Globus pallidus (tissue), 1 donor: ENCODE data around the gene PPP1R27.

Source experiments
- DNase-seq: peaks from one replicate; pipeline ENCODE4 v3.0.0-alpha.2; 2015; ENCODE audit warnings: low spot score

Gene PPP1R27

DNA sequence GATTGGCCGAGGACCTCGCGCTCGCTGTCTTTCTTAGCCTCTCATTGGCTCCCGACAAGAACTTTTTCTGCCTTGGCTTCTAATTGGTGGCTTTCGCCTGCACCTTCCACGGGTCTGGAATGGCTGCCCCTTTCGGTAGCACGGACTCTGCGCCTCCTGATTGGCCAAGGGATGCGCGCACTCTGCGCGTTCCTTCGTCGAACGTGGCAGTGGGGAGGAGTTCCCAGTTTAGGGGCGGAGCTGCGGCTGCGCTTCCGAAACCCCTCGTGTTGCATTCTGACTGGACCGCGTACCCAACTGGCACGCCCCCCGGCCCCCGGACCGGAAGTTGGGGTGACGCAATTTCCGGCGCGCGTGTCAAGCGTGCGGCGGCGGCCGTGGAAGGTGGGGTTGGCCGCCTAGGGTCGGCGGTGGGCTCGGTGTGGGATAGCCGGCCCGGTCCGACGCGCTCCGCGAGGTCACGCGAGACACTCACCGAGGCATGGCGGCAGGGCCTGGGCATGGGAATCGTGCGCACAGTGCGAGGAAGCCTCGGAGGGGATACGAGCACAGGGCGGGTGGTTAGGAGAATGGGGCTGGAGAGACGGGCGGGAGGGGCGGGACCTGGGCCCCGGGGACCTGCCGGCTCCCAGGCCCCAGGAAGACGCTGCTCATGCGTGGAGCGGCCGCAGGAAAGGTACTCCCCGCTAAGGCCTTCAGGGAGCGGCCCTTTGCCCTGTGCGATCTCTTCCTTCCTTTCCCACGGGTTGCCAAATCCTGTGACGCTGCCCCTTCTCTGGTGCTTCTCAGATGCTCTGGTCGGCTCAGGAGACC lies 26.1 kb upstream of the PPP1R27 start:
- peak; percentile 100 for DNase-seq

DNA sequence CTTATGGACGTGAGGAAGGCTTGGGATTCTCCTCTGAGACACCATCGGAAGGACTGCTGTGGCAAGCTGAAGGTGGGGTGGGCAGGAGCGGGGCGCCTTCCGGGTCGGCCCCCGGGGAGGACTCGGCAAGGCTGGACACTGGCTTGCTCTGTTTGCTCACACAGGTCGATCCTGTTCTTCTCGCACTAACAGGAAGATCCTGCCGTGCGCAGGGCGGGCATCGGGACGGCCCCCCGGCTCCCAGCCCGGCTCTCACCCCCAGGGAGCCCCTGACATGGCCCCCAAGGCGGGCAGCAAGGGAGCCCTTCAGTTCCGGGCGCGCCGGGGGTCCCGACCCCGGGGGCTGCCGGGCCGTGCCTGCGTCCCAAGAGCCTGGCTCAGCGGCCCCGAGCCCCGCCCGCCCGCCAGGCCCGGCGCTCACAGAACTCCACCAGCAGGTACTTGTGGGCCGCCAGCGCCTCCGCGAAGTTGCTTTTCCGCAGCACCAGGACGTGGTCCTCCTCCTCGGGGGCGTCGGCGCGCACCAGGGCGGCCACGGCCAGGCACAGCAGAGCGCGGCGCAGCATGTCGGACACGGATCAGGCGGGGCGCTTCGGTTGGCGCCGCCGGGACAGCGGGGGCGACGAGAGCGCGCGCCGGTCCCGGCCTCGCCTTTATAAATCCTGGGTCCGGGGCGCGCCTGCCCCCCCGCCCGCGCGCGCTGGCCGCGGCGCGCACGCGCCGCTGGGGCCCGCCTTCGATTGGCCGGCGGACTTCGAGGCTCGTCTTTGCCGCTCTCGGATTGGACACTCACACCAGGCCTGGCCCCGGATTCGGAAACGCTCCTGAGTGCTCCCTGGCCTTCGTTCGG lies 25.3 kb upstream of the PPP1R27 start, which contains the start of gene P4HB:
Gene P4HB, minus strand, starts transcription at position 630 of the 850 bp plus-strand sequence. Its CDS starts 64 bp downstream, at position 566.
- no peak for DNase-seq

DNA sequence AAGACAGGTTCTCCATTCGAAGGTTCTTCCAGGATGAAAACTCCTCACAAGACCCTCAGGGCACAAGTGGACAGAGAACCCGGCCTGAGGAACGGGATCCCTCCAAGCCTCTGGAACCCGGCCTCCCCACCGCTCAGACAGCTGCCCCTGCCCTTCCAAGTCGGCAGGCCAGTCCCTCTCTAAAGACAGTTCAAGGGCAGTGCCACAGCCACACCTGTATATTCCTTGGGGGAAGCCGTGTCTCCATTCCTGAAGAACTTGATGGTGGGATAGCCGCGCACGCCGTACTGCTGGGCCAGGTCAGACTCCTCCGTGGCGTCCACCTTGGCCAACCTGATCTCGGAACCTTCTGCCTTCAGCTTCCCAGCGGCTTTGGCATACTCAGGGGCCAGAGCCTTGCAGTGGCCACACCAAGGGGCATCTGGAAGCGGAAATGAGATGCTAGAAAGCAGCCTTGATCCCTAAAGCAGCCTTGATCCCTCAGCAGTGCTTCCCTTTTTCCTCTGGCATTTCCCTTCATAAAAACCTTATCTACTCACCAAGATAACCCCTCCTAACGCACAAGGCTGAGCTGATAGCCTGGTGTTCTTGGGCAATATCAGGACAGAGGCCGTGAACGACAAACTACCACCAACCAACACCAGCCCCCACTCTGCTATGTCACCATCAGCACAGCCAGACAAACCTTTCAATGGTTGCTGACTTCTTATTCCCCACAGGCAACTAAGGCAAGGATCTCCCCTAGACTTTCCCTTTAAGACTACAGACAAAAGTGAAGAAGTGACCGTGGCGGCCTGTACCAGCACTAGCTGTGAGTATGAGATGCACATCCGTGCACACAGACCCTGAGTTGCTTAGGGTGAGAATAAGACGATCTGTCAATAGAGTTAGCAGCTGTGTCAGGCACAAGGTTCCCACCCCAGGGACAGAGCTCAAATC lies 24.4 kb upstream of the PPP1R27 start:
- DNase-seq: no peak

DNA sequence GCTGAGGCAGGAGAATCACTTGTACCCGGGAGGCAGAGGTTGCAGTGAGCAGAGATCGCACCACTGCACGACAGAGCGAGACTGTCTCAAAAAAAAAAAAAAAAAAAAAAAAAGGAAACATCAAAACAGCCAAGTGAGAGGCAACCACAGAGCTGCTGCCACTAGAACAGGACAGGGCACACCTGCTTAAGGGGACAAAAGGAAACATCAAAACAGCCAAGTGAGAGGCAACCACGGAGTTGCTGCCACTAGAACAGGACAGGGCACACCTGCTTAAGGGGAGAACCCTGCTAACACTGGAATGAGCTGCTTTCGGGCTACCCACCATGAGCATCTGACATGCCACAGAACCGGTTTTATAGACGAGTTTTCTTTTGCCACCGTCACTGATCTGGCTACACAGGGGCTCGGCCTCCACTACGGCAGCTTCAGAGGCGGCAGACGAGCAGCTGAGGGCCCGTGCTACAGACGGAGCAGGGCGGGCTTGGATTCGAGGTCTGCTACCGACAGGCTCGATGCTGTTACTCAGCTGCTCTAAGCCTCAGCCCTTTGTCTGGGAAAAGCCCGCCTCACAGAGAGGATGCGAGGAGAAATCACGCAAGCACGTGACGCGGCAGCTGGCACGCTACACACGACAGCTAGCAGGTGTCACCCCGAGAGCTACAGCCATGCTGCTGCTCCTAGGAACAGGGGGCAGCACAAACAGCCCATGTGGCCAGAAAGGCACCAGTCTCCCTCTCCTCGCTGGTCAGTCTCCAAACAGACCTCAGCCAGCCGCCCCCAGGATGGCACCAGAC lies 23.5 kb upstream of the PPP1R27 start:
- DNase-seq: no peak

DNA sequence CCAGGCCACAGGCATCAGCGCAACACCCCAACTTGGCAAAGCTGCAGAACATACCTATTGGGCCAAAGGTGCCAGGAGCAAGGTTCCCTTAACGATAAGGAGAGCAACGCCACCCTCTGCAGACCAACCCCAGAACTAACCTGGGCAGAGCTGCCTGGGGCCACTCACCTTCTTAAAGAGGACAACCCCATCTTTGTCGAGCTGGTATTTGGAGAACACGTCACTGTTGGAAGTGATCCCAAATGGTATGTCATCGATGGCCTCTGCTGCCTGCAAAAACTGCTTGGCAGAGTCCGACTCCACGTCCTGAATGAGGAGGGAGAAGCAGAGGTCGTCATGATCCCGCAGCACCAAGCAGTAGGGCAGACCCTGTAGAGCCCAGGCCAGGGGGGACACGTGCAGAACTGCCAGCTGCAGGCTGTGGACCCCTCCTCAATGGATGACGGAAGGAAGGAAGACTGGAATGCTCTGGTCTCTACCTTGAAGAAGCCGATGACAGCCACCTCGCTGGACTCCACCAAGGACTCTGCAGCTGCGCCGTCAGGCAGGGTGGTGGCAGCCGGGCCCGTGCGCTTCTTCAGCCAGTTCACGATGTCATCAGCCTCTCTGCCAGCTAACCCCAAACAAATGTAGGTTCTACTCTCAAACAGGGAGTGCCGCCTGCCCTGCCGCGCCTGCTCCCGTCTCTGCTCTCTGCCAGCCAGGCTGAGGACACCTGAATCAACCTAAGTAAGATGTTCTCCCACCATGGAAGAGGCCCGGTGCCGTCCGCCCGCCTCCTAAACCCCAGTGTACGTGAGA lies 20.3 kb upstream of the PPP1R27 start:
- no peak for DNase-seq

DNA sequence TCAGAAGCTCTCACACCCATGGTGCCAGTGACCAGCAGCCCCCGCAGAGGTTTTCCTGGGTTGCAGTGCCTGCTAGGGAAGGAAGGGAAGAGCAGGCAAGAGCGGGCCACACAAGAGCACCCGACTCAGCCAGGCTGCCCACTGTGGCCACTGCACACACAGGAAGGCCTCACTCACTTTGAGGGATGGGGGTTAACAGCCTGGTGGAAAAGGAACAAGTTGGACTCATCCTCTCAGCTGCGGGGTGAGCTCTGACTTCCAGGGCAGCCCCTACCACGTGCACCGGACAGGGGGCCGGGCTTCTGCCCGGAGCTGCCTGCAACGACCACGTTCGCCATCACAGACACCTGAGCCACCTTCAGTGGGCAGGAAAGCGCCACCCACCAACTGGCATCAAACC lies 17.4 kb upstream of the PPP1R27 start:
- DNase-seq: no peak

DNA sequence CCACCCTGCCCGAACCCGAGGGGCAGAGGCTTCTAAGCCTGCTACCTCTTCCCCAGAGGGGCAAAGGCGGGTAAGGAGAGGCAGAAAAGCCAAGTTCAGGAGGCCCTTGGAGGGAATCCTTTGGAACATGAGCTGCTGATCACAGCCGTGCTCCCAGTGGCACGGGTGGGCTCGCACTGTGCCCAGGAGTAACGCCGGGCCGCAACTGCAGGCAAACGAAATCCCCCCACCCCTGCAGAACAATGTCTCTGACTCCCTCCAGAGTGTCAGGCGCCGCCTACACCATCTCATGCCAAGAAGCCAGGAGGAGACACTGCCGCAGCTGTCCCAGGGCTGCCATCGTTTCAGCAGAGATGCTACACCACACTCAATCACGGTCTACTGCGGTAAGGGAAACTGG lies 16.6 kb upstream of the PPP1R27 start:
- no peak for DNase-seq

DNA sequence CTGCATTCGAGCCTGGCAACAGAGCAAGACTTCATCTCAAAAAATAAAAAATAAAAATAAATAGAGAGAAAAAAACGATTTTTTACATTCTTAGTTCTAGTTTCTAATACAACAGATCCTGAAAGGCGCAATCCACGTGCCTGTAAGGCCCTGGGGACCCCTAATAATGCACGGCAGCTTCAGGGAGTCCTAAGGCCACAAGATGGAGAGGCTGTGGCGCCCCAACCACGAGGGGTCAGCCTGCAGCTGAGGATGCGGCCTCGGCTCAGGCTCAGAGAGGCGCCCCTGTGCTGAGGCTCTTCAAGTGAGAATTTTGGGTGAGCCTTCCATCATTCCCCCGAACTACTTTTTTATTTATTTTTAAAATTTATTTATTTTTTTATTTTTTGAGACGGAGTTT lies 14.6 kb upstream of the PPP1R27 start:
- no peak for DNase-seq

DNA sequence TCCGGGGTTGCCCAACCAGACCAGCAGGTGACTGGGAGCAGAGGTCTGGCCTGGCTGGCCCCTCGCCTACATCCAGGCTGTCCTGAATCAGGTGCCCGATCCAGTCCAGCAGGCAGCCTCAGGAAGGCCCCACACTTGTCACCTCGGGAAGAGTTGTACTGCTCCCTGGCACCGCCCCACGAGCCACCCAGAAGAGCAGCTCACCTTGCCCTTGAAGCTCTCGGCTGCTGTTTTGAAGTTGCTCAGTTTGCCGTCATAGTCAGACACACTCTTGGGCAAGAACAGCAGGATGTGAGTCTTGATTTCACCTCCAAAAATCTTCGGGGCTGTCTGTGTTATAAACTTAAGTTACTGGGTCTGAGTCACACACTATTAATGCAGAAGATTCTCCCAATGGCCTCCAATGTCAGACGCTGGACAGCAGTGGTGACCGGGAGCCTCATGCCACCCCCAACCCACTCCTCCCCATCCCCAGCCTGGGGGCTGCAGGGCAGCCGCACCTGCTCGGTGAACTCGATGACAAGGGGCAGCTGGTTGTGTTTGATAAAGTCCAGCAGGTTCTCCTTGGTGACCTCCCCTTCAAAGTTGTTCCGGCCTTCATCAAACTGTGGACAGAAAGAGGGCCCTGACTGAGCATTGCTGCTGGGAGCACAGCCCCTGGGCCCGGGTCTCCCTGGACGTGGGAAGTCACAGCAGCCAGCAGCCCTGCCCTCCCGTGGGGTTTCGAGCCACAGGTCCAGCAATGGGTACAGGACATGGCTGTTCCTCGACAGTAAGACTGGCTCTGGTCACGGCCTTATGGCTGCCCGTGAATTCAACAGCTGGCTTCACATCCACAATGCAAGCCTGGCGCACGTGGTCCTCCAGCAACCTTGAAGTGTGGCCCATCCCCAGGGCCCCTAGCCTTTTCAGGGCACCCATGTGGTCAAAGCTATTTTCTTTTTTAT lies 12.2 kb upstream of the PPP1R27 start:
- no peak for DNase-seq

DNA sequence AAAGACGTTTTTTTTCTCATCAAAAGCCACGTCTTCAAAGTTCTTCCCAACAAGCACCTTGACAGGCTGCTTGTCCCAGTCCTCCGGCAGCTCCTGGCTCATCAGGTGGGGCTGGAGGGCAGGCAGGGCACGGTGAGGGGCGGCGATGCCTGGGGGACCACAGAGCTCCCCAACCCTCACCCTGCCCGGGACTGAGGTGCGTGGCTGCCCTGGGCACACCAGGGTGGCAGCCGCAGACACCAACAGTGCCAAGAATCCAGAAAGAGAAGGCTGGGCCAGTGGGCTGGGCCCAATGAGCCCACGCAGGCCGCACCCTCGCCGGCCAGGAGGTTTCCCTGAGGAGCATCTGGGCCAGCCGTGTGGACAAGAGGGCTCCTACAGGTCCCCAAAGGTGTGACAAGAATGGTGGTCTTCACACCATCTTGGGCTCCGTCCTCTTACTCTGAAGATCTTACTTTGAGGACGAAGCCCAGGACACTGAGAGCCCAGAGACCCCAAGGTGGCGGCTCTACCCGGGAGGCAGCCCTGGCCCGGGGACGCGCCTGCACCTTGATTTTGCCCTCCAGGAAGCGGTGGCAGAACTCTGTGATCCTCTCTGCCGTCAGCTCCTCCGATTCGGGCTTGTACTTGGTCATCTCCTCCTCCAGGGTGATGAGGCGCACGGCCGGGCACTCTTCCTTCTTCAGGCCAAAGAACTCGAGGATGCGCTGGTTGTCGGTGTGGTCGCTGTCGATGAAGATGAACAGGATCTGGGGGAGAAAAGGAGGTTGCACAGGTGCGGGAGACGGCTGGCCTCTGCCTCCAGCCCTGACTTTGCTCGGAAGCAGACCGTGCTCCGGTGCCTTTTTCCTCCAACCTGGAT lies 11.3 kb upstream of the PPP1R27 start:
- no peak for DNase-seq

DNA sequence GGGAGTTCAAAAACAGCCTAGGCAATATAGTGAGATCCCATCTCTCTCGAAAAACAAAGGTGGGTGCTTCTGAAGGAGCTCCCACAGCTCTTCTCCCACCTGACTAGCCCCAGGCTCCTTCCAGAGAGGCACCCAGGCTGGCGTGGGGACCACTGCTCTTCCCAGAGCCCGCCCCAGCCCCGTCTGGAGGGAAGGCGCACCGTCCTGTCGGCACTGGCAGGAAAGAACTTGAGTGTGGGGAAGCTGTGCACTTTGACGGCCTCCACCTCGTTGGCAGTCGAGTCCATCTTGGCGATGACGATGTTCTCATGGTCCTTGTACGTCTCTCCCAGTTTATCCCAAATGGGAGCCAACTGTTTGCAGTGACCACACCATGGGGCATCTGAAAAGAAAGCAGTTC lies 10.5 kb upstream of the PPP1R27 start:
- no peak for DNase-seq

DNA sequence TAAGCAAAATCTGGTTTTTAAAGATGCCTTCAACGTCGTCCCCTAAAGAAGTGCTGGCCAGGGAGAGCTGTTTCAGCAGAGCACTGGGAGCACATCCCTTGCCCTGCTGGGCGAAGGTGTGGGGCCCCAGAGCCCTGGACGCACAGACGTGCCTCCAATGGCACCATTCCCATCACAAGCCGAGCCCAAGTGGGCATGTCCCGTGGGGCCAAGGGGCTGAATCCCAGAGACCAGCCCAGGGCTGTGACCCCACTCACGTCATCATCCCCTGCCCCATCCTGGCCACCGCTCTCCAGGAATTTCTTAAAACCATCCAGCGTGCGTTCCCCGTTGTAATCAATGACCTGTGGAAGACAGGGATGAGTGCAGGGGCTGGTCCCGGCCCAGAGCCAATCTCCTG lies 10.0 kb upstream of the PPP1R27 start:
- DNase-seq: no peak

DNA sequence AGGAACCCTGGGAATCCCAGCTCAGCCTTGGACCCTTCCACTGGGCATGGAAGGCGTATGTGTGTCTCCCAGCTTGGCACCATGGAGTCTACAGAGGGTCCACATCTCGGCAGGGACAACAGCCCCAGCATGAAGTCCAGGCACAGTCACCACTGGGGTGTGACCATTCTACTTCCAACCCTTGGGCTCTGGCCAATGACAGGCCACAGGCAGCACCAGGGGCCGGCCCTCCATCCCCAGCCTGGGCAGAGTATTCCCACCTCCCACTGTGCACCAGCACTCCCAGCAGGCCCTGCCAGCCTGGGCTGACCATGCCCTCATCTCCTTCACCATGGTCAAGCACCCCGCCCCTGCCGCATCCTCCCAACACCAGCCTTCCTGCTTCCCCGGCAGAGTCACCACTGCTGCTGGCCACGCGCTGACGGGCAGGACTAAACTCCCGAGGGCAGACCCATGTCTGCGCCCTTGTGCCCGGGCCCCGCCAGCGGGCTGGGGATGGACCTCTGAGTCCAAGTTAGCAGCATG lies 9.5 kb upstream of the PPP1R27 start:
- no peak for DNase-seq

DNA sequence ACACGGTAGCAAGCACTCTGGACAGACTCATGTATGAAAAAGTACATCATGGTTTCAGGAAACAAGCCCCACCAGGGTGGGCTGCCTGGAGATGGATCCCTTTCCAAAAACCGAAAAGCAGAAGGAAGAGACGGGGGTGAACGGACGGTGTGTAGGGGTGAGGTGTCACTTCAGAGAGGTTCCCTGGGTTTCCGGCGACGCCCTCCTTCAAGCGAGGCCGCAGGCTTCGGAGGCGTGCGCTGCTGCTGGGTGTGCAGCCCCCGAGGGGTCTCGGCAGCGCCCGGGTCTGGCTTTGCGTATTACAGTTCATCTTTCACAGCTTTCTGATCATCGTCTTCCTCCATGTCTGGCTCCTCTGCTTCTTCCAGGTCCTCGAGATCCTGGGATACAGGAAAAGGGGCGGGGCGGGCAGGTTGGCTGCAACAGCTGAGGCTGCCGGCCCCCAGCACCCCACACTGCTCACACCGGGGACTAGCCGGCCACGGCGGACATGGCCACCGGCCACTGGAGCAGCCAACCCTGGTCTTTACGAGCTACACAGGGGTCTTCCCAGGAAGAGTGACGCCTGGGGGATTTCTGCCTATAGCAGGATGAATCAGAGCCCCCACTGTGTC lies 9.0 kb upstream of the PPP1R27 start:
- DNase-seq: no peak

DNA sequence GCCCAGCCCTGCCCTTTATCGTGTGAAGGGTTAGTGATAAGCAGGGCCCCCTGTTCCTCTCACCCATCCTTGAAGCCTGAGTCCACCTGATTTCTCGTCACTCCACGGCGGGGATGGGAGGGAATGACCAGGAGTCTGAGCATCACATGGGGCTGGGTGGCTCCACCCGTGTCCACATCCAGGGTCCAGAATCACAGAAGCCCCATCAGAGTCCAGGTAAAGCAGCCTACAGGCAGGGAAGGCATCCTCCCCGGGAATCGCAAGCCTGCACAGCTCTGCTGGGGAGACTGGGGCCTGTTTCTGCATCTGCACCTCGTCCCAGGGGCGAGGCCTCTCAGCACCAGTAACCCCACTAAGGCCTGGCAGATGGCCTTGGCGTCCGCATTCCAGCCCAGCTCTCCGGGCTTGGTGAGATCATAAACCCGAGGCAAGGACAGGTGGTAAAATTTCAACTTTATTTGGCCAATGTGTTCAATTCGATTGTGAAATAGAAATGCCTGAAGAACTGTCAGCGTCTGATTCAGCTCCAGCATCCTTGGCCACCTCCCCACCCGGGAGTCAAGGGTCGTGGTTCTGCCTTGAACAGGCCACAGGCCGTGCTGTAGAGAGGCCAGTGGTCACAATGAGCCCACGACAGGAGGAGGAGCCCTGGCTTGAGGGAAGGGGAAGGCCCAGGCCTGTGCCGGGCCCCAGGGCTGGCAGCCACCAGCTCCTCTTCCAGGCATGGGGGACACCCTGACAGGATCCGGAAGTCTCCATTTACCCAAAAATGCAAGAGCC lies 8.1 kb upstream of the PPP1R27 start:
- DNase-seq: no peak

DNA sequence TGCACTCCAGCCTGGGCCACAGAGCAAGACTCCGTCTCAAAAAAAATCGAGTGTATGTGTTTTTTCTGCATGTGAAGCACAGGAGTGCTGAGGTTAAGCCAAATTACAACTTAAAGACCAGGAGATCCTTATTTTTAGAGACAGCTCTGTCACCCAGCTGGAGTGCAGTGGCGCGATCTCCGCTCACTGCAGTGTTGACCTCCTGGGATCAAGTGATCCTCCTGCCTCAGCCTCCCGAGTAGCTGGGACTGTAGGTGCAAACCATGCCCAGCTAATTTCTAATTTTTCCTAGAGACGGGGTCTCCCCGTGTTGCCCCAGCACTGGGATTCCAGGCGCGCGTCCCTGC lies 7.5 kb upstream of the PPP1R27 start:
- no peak for DNase-seq

DNA sequence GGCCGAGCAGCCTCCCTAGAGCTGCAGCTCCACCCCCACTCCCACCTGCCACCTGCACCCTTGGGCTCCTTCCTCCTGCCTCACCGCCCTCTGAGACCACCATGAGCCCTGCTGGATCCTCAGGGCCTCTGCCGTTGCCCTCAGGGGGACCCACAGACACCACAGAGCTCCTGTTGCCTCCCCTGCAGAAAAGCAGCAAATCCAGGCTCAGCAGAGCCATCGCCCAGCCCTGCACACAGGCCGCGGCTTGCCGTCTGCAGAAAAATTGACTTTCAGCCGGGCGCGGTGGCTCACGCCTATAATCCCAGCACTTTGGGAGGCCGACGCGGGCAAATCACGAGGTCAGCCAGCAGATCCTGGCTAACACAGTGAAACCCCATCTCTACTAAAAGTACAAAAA lies 7.0 kb upstream of the PPP1R27 start:
- DNase-seq: no peak
